Mesenteric fat pad (tissue), 1 donor: ENCODE data around the gene TTC33. TPM values are rescaled to one million over a fixed set of nuclear protein-coding genes. Genes with fewer than 3 reads are reported as not detected.
"Not testable (repeated sequence)": the region's sequence is repeated elsewhere in the genome, so short reads cannot be mapped to it uniquely, and the experiment has no call there.

Experiments
- DNase-seq: peaks from one replicate; pipeline ENCODE4 v3.0.0-alpha.2; 2020; ENCODE audit warnings: low spot score
- total RNA-seq: library from RNA; stranded (reverse); fragmentation: NEBNext Ultra II Directional; extraction: Animal tissue kit (Norgen Biotek cat#: 25700); gene quantifications from one replicate; pipeline ENCODE4 v1.2.1, GENCODE V29; 2021
- donor health status: DM: yes; HTN: yes; CAD: no.

Gene TTC33
- total RNA-seq, 1 donor from 2014 or later: 7.9 TPM

DNA sequence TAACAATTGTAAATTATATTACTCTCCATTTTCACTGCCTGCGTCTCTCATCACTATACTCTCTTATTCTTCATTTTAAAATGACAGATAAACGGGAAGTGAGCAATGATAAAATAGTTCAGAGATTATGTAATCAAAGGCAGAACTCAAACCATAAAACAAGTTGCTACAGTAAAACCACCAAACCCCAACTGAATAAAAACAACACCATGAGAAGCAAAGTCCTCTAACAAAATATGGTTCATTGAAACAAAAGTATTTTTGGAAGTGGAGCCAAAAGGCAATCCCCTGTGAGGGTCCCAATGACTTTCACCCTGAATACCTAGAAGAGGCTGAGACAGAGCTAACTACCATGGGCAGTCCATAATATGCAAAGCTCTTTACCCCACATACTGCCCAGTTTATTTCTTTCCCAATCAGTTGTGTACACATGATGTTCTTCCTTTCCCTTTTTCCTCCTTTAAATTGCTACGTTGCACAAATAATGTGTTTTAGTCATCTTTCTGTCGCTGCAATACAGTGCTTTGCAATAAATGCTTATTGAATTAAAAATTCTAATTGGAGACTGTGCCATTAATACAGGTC is 140.1 kb downstream of the TTC33 start:
- no peak for DNase-seq

DNA sequence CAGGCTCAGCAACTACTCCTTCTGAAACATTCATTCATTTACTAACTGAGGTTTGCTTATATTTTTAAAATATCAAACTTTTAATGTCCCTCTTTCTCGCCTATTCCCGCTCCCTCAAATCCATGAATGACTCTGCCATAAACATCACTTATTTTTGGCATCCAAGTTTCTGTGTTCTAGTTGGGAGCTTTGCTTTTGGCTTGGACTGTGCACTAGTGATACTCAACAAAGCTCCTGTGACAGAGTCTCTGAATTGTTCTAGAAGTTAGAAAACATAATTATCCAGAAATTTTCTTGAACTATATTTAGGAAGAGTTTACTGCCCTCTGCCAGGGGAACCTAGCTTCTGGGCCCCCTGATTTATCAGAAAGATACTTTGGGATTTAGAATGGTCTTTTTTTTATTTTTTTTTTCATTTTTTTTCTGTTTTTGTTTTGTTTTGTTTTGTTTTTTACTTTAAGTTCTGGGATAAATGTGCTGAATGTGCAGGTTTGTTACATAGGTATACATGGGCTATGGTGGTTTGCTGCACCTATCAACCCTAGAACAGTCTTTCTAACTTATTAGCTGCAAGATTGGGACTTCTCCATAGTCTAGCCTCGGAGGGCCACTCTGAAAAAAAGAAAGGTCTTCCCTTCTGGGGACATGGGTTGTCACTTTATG is 140.7 kb downstream of the TTC33 start:
- DNase-seq: no peak

DNA sequence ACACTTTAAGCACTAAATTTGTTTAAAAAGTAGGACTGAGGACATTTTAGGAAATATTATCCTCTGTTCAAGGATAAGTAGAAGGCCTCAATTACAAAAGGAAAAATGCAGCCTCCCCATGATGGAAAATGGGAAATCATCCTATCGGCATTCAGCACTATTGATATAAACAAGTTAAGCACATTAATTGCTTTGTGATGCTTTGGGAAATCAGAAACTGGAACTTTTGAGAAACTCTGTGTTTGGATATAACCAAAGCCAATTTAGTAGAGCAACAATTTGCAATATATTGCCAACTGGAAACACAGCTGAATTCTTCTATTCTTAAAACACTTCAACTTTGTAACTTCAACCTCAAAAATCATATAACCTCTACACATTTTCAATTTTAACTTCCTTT is 141.3 kb downstream of the TTC33 start:
- DNase-seq: no peak

DNA sequence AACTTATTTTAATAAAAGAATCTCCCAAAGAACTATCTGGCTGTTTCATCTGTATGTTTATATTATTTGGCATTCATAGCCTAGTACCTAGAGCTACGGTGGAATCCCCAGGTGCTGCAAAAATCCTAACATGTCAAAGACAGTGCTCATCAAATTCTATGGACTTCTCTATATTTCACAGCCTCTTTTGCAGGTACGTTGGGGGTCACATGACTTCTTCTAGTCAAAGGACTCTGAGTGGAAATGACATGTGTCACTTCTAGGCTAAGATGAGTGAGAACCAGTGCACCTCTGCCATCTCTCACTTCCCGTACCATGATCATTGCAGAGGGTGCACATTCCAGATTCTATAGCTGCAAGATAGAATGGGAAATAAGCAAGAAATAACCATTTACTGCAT is 148.6 kb downstream of the TTC33 start:
- DNase-seq: no peak

DNA sequence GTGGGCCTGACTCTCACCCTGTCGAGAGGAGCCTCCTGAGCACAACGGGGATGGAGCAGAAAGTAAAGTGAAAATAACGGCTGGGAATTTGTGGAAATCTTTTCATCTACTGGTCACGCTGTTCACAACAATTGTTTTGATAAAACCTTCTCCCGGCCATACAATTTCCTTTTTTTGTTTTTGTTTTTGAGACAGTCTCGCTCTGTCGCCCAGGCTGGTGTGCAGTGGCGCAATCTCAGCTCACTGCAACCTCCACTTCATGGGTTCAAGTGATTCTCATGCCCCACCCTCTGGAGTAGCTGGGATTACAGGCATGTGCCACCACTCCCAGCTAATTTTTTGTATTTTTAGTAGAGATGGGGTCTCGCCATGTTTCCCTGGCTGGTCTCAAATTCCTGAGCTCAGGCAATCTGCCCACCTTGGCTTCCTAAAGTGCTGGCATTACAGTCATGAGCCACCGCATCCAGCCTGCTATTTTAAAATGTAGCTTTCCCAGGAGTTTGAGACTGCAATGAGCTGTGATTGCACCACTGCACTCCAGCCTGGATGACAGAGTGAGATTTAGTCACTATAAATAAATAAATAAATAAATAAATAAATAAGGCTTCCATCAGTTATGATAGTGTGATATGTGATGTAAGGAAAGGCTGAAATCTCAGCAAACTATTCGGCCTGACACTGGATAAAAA is 149.5 kb downstream of the TTC33 start:
- DNase-seq: no peak

DNA sequence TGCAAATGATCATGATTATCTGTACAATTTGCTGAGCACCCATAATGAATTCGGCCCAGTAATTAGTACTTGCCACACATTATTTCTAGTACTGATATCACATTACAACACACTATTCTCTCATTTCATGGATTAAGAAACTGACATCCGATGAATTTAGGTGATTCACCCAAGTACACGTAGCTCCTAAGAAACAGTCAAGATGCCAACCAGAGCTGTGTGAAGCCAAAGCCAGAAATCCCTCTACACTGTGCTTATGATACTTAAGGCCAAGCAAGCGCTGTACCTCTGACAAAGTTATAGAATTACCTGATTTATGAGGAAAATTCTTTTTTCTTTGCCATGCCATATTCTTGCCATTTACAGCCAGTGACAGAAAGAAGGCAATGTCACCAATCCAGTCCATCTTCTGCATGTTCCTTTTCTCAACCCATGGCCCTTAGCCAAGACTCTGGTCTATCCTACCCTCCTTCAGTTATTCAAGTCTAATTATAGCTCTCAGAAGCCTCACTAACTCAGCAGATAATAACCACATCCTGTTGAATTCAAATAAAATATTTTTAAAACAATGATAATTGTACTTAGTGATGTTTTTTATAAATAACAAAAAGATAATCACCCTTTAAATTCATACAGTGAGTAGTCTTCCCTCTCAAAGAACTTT is 150.3 kb downstream of the TTC33 start:
- no peak for DNase-seq

DNA sequence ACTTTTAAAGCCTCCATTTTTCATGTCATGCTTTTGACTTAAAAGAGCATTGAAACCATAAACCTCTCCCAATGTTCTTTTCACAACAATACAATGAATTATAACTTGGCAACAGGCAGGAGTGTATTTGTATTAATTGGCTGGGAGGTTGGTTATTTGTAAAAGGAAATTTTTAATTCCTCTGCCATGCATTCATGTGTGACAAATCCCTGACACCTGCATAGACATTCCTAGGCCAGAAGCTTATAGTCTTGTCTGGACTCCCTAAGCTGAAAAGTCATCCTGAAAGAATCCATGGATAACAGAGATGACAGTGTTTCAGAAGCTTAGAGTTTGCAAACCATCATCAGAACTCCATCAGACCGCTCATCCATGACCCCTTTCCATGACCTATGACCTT is 152.4 kb downstream of the TTC33 start:
- no peak for DNase-seq

DNA sequence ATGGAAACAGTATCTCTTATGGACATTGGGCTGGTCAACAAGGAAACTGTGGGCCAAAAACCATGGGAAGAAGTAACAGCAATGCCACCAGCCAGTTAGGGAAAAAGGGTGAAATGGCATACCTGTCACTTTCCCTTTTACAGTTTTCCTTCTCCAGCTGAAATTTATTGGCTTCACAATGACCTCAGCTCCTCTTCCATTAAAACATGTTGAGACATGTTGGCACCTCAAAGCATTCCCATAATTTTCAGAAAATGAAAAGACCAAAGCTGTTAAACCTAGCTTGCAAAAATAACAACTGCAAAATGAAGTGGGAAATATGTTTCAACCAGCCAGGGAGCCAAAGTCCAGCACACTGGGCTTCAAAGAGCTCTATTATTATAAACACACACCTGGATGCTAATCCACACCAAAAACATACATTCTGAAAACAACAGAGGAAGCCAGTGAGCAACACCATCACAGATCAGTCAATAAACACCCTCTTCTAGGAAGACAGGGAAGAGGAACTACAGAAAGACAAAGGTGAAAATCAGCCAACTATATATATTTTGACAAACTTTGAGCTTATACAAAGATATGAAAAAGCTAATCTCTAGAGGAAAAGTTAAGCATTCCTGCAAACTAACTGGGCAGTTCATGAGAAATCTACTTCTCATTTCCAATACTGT is 154.4 kb downstream of the TTC33 start:
- no peak for DNase-seq

DNA sequence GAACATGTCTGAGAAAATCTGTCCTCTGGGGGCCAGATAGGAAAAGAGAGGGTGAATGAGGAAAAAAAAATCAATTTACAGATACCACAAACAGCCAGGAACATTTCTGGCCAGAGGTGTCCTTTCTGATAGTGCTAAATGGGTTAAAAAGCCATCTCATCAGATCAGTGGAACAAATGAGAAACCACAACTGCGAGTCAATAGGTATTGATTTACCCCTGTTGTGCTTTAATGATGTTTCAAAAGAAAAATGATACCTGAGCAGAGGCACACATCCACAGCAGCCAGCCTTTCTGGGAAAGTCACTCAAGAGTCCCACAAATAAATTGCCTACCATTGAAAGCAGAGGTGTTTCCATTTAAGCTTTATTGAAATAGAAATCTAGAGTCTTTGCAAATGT is 155.4 kb downstream of the TTC33 start:
- no peak for DNase-seq

DNA sequence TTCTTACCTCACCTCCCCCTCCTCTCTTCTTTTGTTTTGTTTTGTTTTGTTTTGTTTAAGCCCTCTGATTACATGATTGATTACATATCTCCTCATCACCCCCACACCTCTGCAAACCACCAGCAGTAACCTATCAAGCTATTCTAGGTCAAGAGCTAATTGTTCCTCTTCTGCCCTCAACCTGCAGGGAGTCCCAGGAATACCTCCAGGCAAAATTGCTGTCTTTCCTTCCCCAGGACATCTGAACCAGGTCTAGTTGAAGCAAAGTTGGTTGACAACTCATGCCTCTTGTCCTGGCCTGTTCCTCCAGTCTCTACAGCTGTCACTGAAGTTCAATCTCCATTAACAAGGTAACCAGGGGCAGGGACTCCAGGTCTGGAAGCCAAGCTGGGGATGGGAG is 156.1 kb downstream of the TTC33 start:
- DNase-seq: no peak

DNA sequence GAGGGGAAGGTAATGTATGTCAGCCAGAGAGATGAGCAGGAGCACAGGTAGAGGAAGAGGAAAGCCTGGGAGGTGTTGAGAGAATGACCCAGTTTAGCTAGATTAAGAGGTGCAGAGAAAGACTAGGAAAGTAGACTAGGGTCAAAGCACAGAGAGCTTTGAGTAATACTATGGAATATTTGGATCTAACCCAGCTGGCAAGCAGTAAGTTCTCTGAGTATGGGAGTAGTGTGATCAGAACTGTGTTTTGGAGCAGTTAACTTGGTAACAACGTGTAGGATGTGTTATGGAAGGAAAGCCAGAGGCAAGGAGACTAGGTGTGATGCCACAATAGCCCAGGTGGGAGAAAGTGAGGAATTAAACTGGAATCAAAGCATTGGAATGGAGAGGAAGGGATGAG is 160.9 kb downstream of the TTC33 start:
- no peak for DNase-seq

DNA sequence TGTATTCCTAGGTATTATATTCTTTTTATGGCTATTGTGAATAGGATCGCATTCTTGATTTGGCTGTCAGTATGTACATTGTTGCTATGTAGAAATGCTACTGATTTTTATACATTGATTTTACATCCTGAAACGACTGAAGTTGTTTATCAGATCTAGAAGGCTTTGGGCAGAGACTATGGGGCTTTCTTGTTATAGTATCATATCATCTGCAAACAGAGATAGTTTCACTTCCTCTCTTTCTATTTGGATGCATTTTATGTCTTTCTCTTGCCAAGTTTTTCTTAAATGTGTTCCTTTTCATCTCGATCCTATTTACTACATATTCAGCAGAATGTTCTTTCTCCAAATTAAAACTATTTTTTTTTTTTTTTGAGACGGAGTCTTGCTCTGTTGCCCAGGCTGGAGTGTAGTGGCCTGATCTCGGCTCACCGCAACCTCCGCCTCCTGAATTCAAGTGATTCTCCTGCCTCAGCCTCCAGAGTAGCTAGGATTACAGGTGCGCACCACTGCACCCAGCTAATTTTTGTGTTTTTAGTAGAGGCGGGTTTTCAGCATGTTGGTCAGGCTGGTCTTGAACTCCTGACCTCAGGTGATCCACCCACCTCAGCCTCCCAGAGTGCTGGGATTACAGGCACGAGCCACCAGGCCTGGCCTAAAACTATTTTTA is 163.9 kb downstream of the TTC33 start:
- not testable (repeated sequence) for DNase-seq

DNA sequence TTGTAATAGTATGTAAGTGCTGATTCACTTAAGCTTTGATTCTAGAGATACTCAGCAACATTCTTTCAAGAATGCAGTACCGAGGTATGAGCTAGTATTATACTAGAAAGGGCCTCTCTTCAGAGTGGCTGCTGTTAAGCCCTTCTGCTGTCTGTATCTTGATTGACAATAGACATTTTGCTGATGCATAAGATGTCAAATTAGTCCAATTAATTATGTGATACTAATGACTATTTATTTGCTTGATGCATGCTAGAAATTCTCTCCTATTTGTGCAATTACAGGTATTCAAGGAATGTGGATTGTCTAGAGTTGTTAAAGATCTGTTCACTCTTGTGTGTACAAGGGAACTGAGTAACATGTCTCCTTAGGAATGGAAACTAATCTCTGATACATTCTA is 168.4 kb downstream of the TTC33 start:
- no peak for DNase-seq

DNA sequence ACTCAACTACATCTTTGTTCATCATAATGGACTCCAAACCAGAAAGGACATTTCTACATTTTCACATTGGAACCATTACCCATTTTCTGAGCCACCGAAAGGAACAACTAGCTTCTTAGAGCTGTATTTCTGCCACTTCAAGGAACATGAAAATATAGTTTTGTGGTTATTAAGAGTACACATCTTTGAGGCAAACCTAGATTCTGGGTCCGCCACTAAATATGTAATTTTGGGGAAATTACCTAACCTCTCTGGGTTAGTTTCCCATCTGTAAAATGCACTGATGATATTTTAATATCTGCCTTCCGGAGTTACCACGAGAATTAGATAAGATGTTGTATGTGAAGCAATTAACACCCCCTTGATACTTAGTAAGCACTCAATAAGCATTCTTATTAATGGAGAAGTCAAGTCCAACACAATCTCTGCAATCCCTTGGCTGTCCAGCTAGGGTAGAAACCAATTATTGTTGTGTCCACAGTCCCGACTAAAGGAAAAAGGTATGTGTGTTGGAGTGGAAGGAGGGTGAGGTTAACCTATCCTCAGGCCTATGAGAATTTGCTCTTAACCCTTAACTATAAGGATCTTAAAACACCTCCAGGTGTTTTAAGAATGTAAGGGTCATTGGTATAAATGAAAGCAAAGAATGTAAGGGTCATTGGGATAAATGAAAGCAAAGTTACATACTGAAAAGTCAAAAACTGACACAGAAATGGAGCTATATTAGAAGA is 170.1 kb downstream of the TTC33 start:
- DNase-seq: no peak

DNA sequence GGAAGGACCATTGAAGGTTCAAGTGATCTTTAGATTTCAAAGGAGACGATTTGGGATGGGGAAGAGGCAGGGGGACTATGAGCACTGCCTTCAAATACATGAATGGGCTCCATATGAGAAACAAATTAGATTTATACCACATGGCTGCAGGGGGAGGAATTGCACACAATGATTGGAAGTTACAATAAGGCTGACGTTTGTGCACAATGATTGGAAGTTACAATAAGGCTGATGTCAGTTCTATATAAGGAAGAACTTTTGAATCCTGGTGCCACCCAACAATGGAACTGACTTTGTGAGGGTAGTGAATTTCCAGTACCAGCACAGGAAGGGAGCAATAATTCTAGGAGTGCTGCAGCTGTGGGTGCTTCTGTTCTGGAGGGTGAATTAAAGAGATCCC is 171.7 kb downstream of the TTC33 start:
- DNase-seq: no peak

DNA sequence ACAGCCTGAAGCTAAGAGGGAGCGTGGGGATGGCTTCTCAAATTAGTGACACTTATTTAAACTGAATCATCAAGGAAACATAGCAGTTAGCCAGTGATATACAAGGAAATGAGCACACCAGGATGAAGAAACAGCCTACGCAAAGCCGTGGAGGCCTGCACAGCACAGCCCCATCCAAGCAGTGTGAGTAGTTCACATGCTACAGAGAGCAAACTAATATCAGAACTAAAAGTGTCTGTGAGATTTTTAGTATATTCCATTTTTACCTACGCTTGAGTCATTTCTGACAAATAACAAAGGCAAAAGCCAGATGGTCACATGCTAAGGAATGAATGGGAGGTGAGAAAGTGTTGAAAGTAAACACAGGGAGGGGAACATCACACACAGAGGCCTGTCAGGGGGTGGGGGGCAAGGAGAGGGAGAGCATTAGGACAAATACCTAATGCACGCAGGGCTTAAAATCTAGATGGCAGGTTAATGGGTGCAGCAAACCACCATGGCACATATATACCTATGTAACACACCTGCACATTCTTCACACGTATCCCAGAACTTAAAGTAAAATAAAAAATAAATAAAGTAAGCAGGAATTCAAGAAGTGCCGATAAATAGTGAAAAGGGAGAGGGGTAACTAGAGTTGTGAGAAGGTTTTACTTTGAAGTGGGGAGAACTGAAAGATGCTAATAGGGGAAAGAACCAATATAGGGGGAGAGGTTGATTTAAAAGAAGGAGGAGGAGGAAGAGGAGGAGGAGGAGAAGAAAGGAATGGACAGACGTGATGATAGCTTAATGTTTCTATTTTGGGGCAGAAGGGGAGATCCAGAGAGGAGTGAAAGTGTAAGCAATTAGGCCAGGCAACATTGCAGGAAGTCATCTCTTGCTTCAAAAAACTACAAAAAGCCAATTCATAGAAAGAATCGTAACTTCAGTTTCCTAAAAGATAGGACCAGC is 177.0 kb downstream of the TTC33 start:
- no peak for DNase-seq

DNA sequence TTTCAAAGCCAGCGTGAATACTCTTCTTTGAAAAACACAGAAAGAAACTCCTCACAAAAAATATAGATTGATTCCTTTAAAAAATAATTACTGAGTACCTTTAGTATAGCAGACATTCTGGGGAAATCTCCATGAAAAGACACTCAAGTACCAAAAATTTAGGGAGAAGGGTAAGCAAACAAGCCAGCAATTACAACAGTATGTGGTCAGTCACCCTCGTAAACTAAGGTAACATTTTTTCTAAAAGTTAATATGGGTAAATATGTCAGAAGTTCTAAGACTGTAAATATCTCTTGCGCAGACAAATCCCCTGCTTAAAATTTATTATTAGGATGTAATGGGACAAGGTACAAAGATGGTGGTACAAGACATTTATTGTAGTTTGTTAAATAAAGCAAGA is 178.0 kb downstream of the TTC33 start:
- DNase-seq: no peak

DNA sequence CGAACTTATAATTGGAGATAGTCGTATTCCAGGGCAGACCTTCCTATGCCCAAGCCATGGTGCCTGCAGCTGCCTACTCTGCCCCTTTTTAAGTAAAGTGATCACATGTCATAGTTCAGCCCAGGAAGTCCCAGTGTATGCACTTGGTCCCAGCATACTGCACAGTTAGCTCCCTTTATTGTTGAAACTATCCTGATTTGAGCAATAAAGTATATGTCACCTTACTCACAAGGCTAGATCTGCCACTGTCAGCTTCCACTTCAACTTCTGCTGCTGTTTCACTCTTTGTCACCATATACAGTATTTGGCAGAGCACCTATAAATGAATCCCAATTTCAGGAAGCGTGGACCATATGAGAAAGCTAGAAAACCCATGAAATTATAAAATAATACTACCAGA is 179.8 kb downstream of the TTC33 start:
- no peak for DNase-seq

DNA sequence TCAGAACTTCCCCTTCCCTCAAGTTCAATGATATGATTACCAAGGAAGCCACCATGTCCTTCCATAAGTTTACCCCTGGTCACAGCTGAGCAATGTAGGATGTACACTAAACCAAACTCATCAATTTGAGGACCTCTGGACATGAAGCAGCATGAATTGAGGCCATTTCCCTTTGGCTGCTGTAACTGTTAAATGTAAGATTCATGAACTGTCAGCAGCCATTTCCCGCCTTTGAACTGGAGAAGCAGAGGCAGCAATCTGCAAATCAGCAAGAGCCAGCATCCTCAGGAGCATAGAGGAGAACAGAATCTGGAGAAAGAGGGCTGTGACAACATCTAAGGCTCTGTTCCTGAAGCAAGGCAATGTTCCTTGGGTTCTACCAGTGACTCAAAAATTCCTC is 180.3 kb downstream of the TTC33 start:
- no peak for DNase-seq
